Ovary (tissue), 9 donors: ENCODE measurements around the gene TEX261. TPM values are rescaled to one million over a fixed set of nuclear protein-coding genes. Genes with fewer than 3 reads are reported as not detected.

Source experiments
- DNase-seq, 5 donors: peaks; one replicate each; pipeline ENCODE4 v3.0.0-alpha.2; 2019 to 2020
- H3K27ac ChIP-seq, 2 donors: fragments of 200-600 bp; one replicate each; pipeline versions ENCODE4 v1.5.1 to v1.8.0; 2019 to 2022
- H3K27me3 ChIP-seq: fragments of 200-600 bp; one replicate; pipeline ENCODE4 v1.8.0; 2022
- H3K36me3 ChIP-seq: fragments of 200-600 bp; sonication (generic); one replicate; pipeline ENCODE4 v1.5.1; 2019
- H3K4me1 ChIP-seq: one replicate; pipeline ENCODE4 v1.8.1; 2013; ENCODE audit warnings: mild to moderate bottlenecking, moderate library complexity; ENCODE audit not compliant: insufficient read depth
- H3K4me3 ChIP-seq: fragments of 200-600 bp; sonication (generic); one replicate; pipeline ENCODE4 v1.5.1; 2017
- H3K9me3 ChIP-seq, 2 donors: fragments of 200-600 bp in 1 of 2; sonication (generic) in 1 of 2; one replicate each; pipeline versions ENCODE4 v1.5.1 to v1.8.1; 2013 to 2019; ENCODE audit warnings: mild to moderate bottlenecking in 1 of 2, moderate library complexity in 1 of 2
- EP300 ChIP-seq: sonication (generic); formaldehyde crosslinking; IDR thresholded peaks from one replicate; pipeline ENCODE4 v1.6.1; 2017; ENCODE audit warnings: antibody characterized with exemption
- POLR2A ChIP-seq: fragments of 450-650 bp; IDR thresholded peaks from one replicate; pipeline ENCODE4 v1.6.1; 2017; ENCODE audit warnings: antibody characterized with exemption, mild to moderate bottlenecking, moderate library complexity
- WGBS, 3 donors: extraction: QIAGEN DNeasy Blood & Tissue Kit in 1 of 3; methylation state at CpG; one replicate each; pipeline versions ENCODE4 v1.1.5 to v1.1.7; 2013 to 2017; 5-methylcytosine and 5-hydroxymethylcytosine counted together
- intact Hi-C, 4 donors: fragments of 100-400 bp; cut with DNase I; formaldehyde crosslinking; loops; one replicate each; pipeline versions ENCODE4 v1.11.0 to v1.15.1; 2022 to 2023
- polyA plus RNA-seq, 2 donors: library from polyadenylated mRNA; stranded (reverse); fragments of 200-250 nt in 1 of 2; fragments of 350-450 nt in 1 of 2; fragmentation: Illumina TruSeq in 1 of 2; extraction: RNeasy Lipid Tissue Mini Kit (QIAGEN cat#74804) in 1 of 2; gene quantifications; one replicate each; pipeline ENCODE4 v1.2.3, GENCODE V29; 2013 to 2014
- total RNA-seq, 7 donors: library from RNA; depleted of rRNA in 2 of 7; stranded (reverse); fragments of >200 nt in 2 of 7; fragmentation: NEBNext Ultra II Directional in 3 of 7; extraction: Animal tissue kit (Norgen Biotek cat#: 25700) in 3 of 7; gene quantifications; one replicate each; pipeline versions ENCODE4 v1.1.0 to v1.2.4, GENCODE V29; 2016 to 2023
- TF ChIP-seq, protein P1 (sequence below), 3 donors: fragments of 450-650 bp in 2 of 3; fragments of 200-600 bp in 1 of 3; IDR thresholded peaks; one replicate each; pipeline versions ENCODE4 v1.5.1 to v1.8.0; 2016 to 2022; ENCODE audit warnings: antibody characterized with exemption in 3 of 3, mild to moderate bottlenecking in 1 of 3
- donor health status: DM: no; HTN: no; CAD: no; lungs with moderate emphysema.
- donor health status: DM: no; HTN: no; CAD: no.
- donor health status: Bipolar disorder and iron deficiency.
- donor health status: DM: yes; HTN: yes; CAD: no.
- donor health status: DM: no; HTN: no; CAD: no.
- donor health status: DM: yes; HTN: yes; CAD: no.

Gene TEX261
- total and polyA plus RNA-seq, 9 donors, result 21.6 to 132 (median 57.3) TPM

DNA sequence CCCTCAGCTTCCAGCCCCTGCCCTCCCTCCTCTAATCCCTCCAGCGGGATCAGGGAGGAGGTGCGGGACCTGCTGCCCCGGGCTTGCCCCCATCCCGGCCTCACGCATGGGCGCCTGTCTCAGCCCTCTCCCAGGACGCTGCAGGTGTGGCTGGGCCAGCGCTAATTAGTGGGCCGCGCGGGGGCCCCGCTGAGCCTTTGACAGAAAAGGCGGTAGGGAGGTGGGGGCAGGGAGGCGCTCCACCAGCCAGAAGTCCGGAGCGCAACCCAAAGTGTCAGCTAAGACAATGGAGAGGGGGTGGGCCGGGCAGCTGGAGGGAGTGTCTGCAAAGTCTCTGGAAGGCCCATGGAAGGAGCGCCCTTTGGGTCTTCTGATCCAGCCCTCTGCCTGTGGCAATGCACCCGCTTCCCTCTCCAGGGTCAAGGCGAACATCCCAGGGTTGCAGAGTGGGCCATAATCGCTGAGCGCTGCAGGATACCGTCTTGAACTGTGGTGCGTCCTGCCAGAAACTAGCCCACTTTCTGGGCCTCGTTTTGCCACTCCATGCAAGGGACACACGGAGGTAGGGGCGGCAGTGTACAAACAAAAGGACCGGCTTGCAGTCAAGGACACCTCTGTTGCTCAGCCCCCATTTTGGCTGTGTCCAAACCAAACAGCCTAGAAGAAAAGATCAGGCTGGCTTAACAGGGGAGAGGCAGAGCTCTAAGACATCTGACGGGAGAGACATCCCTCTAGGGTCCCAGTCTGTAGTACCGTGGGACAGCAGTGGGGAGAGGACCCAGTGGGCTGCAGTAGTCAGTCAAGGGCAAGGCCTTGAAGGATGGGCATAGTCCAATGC, 55.5 kb downstream of the TEX261 start:
- Histone ChIP-seq H3K27me3 (no peaks in the 10 kb centered on the region), H3K9me3 (no peaks in the 10 kb centered on the region), H3K27ac (no peak overlapping the region), H3K4me1 (no peaks in the 10 kb centered on the region), H3K4me3 (no peak overlapping the region), H3K36me3 (no peaks in the 10 kb centered on the region)
- TF ChIP-seq, protein P1, sequence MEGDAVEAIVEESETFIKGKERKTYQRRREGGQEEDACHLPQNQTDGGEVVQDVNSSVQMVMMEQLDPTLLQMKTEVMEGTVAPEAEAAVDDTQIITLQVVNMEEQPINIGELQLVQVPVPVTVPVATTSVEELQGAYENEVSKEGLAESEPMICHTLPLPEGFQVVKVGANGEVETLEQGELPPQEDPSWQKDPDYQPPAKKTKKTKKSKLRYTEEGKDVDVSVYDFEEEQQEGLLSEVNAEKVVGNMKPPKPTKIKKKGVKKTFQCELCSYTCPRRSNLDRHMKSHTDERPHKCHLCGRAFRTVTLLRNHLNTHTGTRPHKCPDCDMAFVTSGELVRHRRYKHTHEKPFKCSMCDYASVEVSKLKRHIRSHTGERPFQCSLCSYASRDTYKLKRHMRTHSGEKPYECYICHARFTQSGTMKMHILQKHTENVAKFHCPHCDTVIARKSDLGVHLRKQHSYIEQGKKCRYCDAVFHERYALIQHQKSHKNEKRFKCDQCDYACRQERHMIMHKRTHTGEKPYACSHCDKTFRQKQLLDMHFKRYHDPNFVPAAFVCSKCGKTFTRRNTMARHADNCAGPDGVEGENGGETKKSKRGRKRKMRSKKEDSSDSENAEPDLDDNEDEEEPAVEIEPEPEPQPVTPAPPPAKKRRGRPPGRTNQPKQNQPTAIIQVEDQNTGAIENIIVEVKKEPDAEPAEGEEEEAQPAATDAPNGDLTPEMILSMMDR (IDR thresholded peaks at IDR 0.05), result no peak
- no peak for TF ChIP-seq EP300
- no peak for TF ChIP-seq POLR2A
- intact Hi-C loops, result no loop called here
- WGBS, 3 donors, result 33 to 51% (median 39%) methylated on average over 22 to 30 of the region's 30 CpGs
- no peak for DNase-seq

DNA sequence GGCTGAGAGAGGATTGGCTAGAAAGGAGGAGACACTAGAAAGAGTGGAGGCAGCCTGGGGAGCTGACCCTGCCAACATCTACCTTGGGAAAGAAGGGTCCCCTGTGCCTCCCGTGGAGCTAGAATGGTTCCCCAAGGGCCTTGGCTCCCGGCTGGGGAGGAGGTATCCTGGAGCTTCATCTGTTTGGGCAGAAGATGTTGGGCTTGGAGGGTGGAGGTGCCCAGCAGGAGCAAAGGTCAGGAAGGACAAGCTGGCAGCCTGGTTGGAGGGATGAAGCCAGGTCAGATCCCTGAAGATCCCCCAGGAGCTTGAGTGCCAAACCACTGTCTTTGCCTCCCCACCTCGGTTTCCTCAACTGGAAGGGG, 56.1 kb downstream of the TEX261 start:
- no peaks in the 10 kb centered on the region for H3K9me3 ChIP-seq
- no peaks in the 10 kb centered on the region for H3K36me3 ChIP-seq
- H3K27me3 ChIP-seq, result no peaks in the 10 kb centered on the region
- no peaks in the 10 kb centered on the region for H3K4me1 ChIP-seq
- TF ChIP-seq POLR2A (no peak), EP300 (no peak)
- TF ChIP-seq, protein P1 (IDR thresholded peaks at IDR 0.05), result no peak
- H3K4me3 ChIP-seq, result no peak overlapping the region
- DNase-seq, result no peak
- intact Hi-C loops, result no loop called here
- 34 to 56% (median 53%) methylated on average over 3 of the region's 3 CpGs for WGBS, 3 donors
- H3K27ac ChIP-seq, result no peak overlapping the region

DNA sequence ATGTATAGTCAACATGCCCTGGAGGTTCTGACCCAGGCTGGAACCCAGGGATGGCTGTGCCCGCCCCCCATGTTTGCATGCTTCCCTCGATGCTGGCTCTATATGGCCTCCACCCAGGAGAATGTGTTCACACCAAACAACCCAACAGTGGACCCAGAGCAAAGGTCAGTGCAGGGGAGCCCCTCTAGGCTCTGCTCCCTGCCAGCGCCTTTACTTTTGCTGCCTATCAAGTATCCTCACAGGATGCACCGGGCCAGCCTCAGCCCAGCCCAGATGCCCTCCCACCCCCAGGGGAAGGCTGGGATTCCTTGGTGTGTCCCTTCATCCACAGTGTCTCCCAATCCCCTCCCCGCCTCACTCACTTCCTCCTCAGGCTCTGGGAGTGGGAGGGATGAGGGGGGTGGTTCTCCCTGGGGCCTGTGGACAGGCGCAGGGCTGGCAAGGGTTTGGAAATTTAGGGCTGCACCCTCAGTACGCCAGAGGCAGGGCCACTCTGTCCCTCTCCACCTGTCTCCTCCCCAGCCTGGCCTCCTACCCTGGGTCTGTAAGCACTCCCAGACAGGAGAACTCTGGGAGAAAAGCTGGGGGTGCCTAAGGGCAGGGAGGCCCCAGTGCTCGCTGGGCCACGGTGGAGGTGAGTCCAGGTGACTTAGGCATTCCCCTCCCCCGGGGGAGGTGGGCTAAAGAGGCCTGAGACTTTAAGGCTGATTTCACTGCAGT, 56.6 kb downstream of the TEX261 start:
- Histone ChIP-seq H3K4me1 (no peaks in the 10 kb centered on the region), H3K4me3 (no peak overlapping the region), H3K36me3 (no peaks in the 10 kb centered on the region), H3K27me3 (no peaks in the 10 kb centered on the region), H3K9me3 (no peaks in the 10 kb centered on the region), H3K27ac (no peak overlapping the region)
- WGBS, 3 donors, result 65 to 74% (median 70%) methylated on average over 10 of the region's 10 CpGs
- intact Hi-C loops, result no loop called here
- DNase-seq, result no peak
- TF ChIP-seq POLR2A, result no peak
- no peak for TF ChIP-seq EP300
- TF ChIP-seq, protein P1 (IDR thresholded peaks at IDR 0.05), result no peak

DNA sequence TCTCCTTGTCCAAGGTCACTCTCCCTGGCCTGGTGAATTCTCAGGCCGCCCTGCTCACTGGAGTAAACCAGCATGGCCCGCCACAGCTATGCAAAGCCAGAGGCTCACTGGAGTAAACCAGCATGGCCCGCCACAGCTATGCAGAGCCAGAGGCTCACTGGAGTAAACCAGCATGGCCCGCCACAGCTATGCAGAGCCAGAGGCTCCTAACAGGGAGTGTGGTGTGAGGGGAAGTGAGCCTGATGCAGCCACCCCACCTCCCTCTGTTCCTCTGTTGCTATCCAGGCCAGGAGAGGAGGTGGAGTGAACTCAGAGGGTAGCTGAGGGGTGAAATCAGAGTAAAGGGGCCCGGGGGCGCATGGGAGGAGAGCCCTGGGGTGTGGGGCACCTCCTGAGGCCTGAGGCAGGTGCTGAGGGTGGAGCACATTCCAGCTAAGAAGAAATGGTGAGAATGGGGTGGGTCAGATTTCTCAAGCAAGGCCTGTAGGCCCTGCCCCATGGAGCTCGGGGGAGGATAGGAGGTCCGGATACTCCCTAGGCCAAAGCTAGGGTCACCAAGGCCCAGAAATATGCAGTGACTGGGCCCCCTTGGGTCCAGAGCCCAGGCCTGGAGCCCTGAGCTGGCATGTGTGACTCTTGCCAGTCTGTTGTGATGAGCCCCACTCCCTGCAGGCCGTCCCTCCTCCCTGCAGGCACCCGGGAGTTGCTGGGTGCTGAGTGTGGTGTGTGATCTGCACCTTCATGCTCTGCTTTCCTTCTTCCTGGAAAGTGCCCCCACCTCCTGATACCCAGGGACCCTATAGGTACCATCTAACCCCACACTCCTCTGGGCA, 57.5 kb downstream of the TEX261 start:
- 74 to 79% (median 76%) methylated on average over 9 to 10 of the region's 10 CpGs for WGBS, 3 donors
- Histone ChIP-seq H3K4me3 (no peak overlapping the region), H3K9me3 (no peaks in the 10 kb centered on the region), H3K4me1 (no peaks in the 10 kb centered on the region), H3K27ac (no peak overlapping the region), H3K36me3 (no peaks in the 10 kb centered on the region), H3K27me3 (no peaks in the 10 kb centered on the region)
- no peak for DNase-seq
- TF ChIP-seq, protein P1 (IDR thresholded peaks at IDR 0.05), result no peak
- no peak for TF ChIP-seq POLR2A
- no peak for TF ChIP-seq EP300
- intact Hi-C loops, result no loop called here
